ENCODE data around the gene PSTPIP1.

GRCh38 chr15:77033417-77033728 lies 38.4 kb downstream of the PSTPIP1 start:
- TF ChIP-seq CTCF (IDR thresholded peaks at IDR 0.05) (no peak), POLR2A (IDR thresholded peaks at IDR 0.05) (no peak), POLR2AphosphoS5 (IDR thresholded peaks at IDR 0.05) (no peak)

All from breast epithelium (tissue), 3 donors.